WI38 (cell line): ENCODE data around the gene PDE4D.

Source experiments
- H3K4me3 ChIP-seq: 2 replicates; pipeline ENCODE4 v1.5.1; 2011; ENCODE audit warnings: low read depth, mild to moderate bottlenecking, control low read depth, low read length
- CTCF ChIP-seq: IDR thresholded peaks from 2 replicates; pipeline ENCODE4 v1.5.1; 2012; ENCODE audit warnings: low read depth, mild to moderate bottlenecking, control low read depth, low read length

PDE4D gene

GRCh38 chr5:59097712-59098111 lies 795.8 kb downstream of the PDE4D start:
- H3K4me3 ChIP-seq, result no peak overlapping the region
- TF ChIP-seq CTCF, result no peak

GRCh38 chr5:59097116-59097515 lies 796.4 kb downstream of the PDE4D start:
- no peak overlapping the region for H3K4me3 ChIP-seq
- TF ChIP-seq CTCF, result no peak

GRCh38 chr5:59095480-59095879 lies 798.0 kb downstream of the PDE4D start:
- H3K4me3 ChIP-seq, result no peak overlapping the region
- no peak for TF ChIP-seq CTCF

- no peak for TF ChIP-seq CTCF
- no peak overlapping the region for H3K4me3 ChIP-seq
Measured at GRCh38 chr5:59094864-59095263, 798.7 kb downstream of the PDE4D start.

GRCh38 chr5:59093329-59093728 lies 800.2 kb downstream of the PDE4D start:
- no peak for TF ChIP-seq CTCF
- no peak overlapping the region for H3K4me3 ChIP-seq

- no peak for TF ChIP-seq CTCF
- no peak overlapping the region for H3K4me3 ChIP-seq
Measured at GRCh38 chr5:59092758-59093157, 800.8 kb downstream of the PDE4D start.

GRCh38 chr5:59091965-59092364 lies 801.6 kb downstream of the PDE4D start:
- TF ChIP-seq CTCF, result no peak
- H3K4me3 ChIP-seq, result no peak overlapping the region

- no peak for TF ChIP-seq CTCF
- H3K4me3 ChIP-seq, result no peak overlapping the region
Measured at GRCh38 chr5:59090323-59090722, 803.2 kb downstream of the PDE4D start.
